Ovary (tissue), 9 donors: ENCODE results near the gene CHRM4. TPM values are rescaled to one million over a fixed set of nuclear protein-coding genes. Genes with fewer than 3 reads are reported as not detected.
"Not testable (repeated sequence)": the region's sequence is repeated elsewhere in the genome, so short reads cannot be mapped to it uniquely, and the experiment has no call there.

Source experiments
- DNase-seq, 5 donors: peaks; one replicate each; pipeline ENCODE4 v3.0.0-alpha.2; 2019 to 2020
- H3K27ac ChIP-seq, 2 donors: fragments of 200-600 bp; one replicate each; pipeline versions ENCODE4 v1.5.1 to v1.8.0; 2019 to 2022
- H3K27me3 ChIP-seq: fragments of 200-600 bp; one replicate; pipeline ENCODE4 v1.8.0; 2022
- H3K36me3 ChIP-seq: fragments of 200-600 bp; sonication (generic); one replicate; pipeline ENCODE4 v1.5.1; 2019
- H3K4me1 ChIP-seq: one replicate; pipeline ENCODE4 v1.8.1; 2013; ENCODE audit warnings: mild to moderate bottlenecking, moderate library complexity; ENCODE audit not compliant: insufficient read depth
- H3K4me3 ChIP-seq: fragments of 200-600 bp; sonication (generic); one replicate; pipeline ENCODE4 v1.5.1; 2017
- H3K9me3 ChIP-seq, 2 donors: fragments of 200-600 bp in 1 of 2; sonication (generic) in 1 of 2; one replicate each; pipeline versions ENCODE4 v1.5.1 to v1.8.1; 2013 to 2019; ENCODE audit warnings: mild to moderate bottlenecking in 1 of 2, moderate library complexity in 1 of 2
- EP300 ChIP-seq: sonication (generic); formaldehyde crosslinking; IDR thresholded peaks from one replicate; pipeline ENCODE4 v1.6.1; 2017; ENCODE audit warnings: antibody characterized with exemption
- POLR2A ChIP-seq: fragments of 450-650 bp; IDR thresholded peaks from one replicate; pipeline ENCODE4 v1.6.1; 2017; ENCODE audit warnings: antibody characterized with exemption, mild to moderate bottlenecking, moderate library complexity
- WGBS, 3 donors: extraction: QIAGEN DNeasy Blood & Tissue Kit in 1 of 3; methylation state at CpG; one replicate each; pipeline versions ENCODE4 v1.1.5 to v1.1.7; 2013 to 2017; 5-methylcytosine and 5-hydroxymethylcytosine counted together
- intact Hi-C, 4 donors: fragments of 100-400 bp; cut with DNase I; formaldehyde crosslinking; loops; one replicate each; pipeline versions ENCODE4 v1.11.0 to v1.15.1; 2022 to 2023
- polyA plus RNA-seq, 2 donors: library from polyadenylated mRNA; stranded (reverse); fragments of 200-250 nt in 1 of 2; fragments of 350-450 nt in 1 of 2; fragmentation: Illumina TruSeq in 1 of 2; extraction: RNeasy Lipid Tissue Mini Kit (QIAGEN cat#74804) in 1 of 2; gene quantifications; one replicate each; pipeline ENCODE4 v1.2.3, GENCODE V29; 2013 to 2014
- total RNA-seq, 7 donors: library from RNA; depleted of rRNA in 2 of 7; stranded (reverse); fragments of >200 nt in 2 of 7; fragmentation: NEBNext Ultra II Directional in 3 of 7; extraction: Animal tissue kit (Norgen Biotek cat#: 25700) in 3 of 7; gene quantifications; one replicate each; pipeline versions ENCODE4 v1.1.0 to v1.2.4, GENCODE V29; 2016 to 2023
- TF ChIP-seq, protein P1 (sequence below), 3 donors: fragments of 450-650 bp in 2 of 3; fragments of 200-600 bp in 1 of 3; IDR thresholded peaks; one replicate each; pipeline versions ENCODE4 v1.5.1 to v1.8.0; 2016 to 2022; ENCODE audit warnings: antibody characterized with exemption in 3 of 3, mild to moderate bottlenecking in 1 of 3
- donor health status: DM: no; HTN: no; CAD: no; lungs with moderate emphysema.
- donor health status: DM: no; HTN: no; CAD: no.
- donor health status: Bipolar disorder and iron deficiency.
- donor health status: DM: yes; HTN: yes; CAD: no.
- donor health status: DM: no; HTN: no; CAD: no.
- donor health status: DM: yes; HTN: yes; CAD: no.

Gene CHRM4
- total and polyA plus RNA-seq, 9 donors, result 0.16 to 0.42 (median 0.21) TPM; not detected in 3

DNA sequence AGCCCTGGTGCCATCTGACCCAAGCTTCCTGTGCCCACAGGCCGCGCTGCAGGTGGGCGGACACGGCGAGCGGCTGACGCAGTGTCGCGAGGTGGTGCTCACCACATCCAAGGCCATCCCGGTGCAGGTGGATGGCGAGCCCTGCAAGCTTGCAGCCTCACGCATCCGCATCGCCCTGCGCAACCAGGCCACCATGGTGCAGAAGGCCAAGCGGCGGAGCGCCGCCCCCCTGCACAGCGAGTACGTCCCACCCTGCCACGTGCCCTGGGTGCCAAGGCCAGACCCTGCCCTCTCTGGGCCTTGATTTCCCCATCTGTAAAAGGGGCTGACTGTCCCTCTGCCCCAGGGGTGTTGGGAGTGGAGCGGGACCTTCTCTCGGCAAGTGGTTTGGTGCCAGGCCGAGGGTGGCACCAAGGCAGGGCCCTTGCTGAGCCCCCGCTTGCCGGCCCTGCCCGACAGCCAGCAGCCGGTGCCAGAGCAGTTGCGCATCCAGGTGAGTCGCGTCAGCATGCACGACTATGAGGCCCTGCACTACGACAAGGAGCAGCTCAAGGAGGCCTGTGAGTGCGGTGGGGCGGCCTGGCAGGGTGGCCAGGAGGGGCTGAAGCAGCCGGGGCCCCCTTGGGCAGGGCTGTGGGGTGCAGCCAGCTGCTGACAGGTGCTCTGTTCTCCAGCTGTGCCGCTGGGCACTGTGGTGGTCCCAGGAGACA lies 16.0 kb downstream of the CHRM4 start:
- Histone ChIP-seq H3K4me3 (no peak overlapping the region), H3K27ac (no peak overlapping the region), H3K9me3 (no peaks in the 10 kb centered on the region), H3K36me3 (no peaks in the 10 kb centered on the region), H3K4me1 (no peaks in the 10 kb centered on the region), H3K27me3 (no peaks in the 10 kb centered on the region)
- peak in 2 of 5 donors; percentile 16 to 20 for DNase-seq
- 88 to 91% (median 89%) methylated on average over 24 to 38 of the region's 38 CpGs for WGBS, 3 donors
- TF ChIP-seq EP300 (no peak), POLR2A (no peak)
- TF ChIP-seq, protein P1, sequence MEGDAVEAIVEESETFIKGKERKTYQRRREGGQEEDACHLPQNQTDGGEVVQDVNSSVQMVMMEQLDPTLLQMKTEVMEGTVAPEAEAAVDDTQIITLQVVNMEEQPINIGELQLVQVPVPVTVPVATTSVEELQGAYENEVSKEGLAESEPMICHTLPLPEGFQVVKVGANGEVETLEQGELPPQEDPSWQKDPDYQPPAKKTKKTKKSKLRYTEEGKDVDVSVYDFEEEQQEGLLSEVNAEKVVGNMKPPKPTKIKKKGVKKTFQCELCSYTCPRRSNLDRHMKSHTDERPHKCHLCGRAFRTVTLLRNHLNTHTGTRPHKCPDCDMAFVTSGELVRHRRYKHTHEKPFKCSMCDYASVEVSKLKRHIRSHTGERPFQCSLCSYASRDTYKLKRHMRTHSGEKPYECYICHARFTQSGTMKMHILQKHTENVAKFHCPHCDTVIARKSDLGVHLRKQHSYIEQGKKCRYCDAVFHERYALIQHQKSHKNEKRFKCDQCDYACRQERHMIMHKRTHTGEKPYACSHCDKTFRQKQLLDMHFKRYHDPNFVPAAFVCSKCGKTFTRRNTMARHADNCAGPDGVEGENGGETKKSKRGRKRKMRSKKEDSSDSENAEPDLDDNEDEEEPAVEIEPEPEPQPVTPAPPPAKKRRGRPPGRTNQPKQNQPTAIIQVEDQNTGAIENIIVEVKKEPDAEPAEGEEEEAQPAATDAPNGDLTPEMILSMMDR (IDR thresholded peaks at IDR 0.05), result no peak
- intact Hi-C loops, result loop anchor here in 1 of 4 donors (10.0 kb wide), 1 partner anchor 169 kb away; no protein-coding TSS in a partner anchor

DNA sequence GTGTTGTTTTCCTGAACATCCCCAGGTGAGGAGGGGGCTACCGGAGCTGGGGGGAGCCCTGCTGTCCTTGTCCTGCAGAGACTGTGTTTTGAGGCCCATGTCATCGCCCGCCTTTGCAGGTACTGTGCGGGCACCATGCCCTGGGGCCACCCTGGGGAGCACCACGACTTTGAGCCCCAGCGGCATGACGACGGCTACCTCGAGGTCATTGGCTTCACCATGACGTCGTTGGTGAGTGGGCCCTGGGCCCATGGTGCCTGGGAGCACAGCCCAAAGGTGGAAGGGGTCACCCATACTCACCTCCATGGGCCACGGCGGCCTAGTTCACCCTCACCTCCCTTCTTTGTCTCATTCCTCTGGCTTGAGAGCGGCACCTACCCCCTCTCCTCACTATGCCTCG lies 16.8 kb downstream of the CHRM4 start:
- WGBS, 3 donors, result 86 to 90% (median 86%) methylated on average over 15 of the region's 15 CpGs
- Histone ChIP-seq H3K36me3 (no peaks in the 10 kb centered on the region), H3K27me3 (no peaks in the 10 kb centered on the region), H3K4me3 (no peak overlapping the region), H3K27ac (no peak overlapping the region), H3K4me1 (no peaks in the 10 kb centered on the region), H3K9me3 (no peaks in the 10 kb centered on the region)
- no peak for DNase-seq
- TF ChIP-seq, protein P1 (IDR thresholded peaks at IDR 0.05), result no peak
- TF ChIP-seq EP300 (no peak), POLR2A (no peak)
- intact Hi-C loops, result loop anchor here in 1 of 4 donors (10.0 kb wide), 1 partner anchor 170 kb away; no protein-coding TSS in a partner anchor

DNA sequence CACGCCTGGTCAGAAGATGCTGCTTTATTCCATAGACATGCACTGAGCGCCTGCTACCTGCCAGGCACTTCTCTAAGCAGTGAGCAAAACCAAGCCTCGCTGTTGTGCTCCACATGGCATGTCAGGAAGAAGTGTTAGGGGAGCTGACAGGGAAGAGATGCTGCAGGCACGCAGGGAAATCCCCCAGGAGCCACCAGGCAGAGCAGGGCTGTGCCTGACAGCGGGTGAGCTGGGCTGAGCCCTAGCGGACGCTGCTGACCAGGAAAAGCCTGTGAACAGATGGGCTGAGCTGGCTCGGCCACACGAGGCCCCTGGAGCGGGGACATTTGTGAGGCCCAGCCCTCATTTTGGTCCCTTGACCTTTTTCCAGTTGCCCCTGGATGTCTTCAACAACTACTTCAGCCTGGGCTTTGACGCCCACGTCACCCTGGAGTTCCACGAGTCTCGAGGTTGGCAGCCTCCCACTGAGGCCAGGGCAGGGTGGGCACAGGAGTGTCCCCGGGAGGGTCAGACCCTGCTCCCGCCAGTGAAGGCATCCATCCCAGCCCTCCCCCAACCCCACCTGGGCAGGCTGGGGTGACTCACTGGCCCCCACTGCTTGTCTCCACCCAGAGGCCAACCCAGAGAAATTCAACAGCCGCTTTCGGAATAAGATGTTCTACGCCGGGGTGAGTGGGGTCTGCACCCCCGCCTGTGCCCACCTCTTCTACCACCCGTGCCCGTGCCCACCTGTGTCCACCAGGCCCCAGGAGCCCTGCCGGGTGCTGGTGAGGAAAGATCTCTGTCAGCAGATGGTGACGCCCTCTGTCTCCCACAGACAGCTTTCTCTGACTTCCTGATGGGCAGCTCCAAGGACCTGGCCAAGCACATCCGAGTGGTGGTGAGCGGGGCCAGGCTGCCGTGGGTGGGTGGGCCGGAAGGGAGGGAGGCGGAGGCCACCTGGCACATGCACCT lies 17.5 kb downstream of the CHRM4 start:
- WGBS, 3 donors, result 86 to 88% (median 87%) methylated on average over 30 of the region's 30 CpGs
- H3K4me3 ChIP-seq, result no peak overlapping the region
- no peak overlapping the region for H3K27ac ChIP-seq
- TF ChIP-seq, protein P1 (IDR thresholded peaks at IDR 0.05), result no peak
- TF ChIP-seq POLR2A (no peak), EP300 (no peak)
- intact Hi-C loops, result loop anchor here in 1 of 4 donors (10.0 kb wide), 1 partner anchor 171 kb away; no protein-coding TSS in a partner anchor
- no peaks in the 10 kb centered on the region for H3K36me3 ChIP-seq
- no peaks in the 10 kb centered on the region for H3K27me3 ChIP-seq
- no peaks in the 10 kb centered on the region for H3K4me1 ChIP-seq
- DNase-seq, result no peak
- H3K9me3 ChIP-seq, result no peaks in the 10 kb centered on the region

DNA sequence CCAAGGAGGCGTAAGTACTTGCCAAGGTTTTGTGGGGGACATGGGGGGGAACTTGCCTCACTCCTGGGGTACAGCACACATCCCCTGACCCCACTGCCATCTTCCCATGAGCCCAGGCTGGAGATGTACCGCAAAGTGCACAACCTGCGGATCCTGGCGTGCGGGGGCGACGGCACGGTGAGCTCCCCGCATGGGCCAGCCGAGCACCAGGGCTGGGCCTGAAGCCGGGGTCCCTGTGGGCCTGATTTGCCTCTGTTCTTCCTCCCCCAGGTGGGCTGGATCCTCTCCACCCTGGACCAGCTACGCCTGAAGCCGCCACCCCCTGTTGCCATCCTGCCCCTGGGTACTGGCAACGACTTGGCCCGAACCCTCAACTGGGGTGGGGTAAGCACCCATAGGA lies 19.1 kb downstream of the CHRM4 start:
- intact Hi-C loops, result loop anchor here in 1 of 4 donors (10.0 kb wide), 1 partner anchor 172 kb away; no protein-coding TSS in a partner anchor
- not testable (repeated sequence) for H3K9me3 ChIP-seq, H3K36me3 ChIP-seq, DNase-seq, H3K4me1 ChIP-seq, H3K4me3 ChIP-seq, H3K27ac ChIP-seq, H3K27me3 ChIP-seq
- 86 to 93% (median 92%) methylated on average over 15 of the region's 15 CpGs for WGBS, 3 donors
